ENCODE measurements around the gene MGAT5.
"Not testable (repeated sequence)": the region's sequence is repeated elsewhere in the genome, so short reads cannot be mapped to it uniquely, and the experiment has no call there.

The MGAT5 gene

GRCh38 chr2:134455426-134455825 lies 201.6 kb downstream of the MGAT5 start:
- no peak for DNase-seq

- DNase-seq, result no peak
Observed at GRCh38 chr2:134457353-134457752, 203.5 kb downstream of the MGAT5 start.

GRCh38 chr2:134457765-134458472 lies 204.0 kb downstream of the MGAT5 start:
- DNase-seq, result no peak

- no peak for DNase-seq
Observed at GRCh38 chr2:134458473-134458853, 204.6 kb downstream of the MGAT5 start.

GRCh38 chr2:134458950-134459349 lies 205.1 kb downstream of the MGAT5 start:
- no peak for DNase-seq

GRCh38 chr2:134459706-134460406 lies 206.0 kb downstream of the MGAT5 start:
- no peak for DNase-seq

GRCh38 chr2:134460583-134460998 lies 206.7 kb downstream of the MGAT5 start:
- DNase-seq, result peak; percentile 66 to 75

GRCh38 chr2:134461511-134461910 lies 207.6 kb downstream of the MGAT5 start:
- DNase-seq, result no peak

- no peak for DNase-seq
Observed at GRCh38 chr2:134462275-134462674, 208.4 kb downstream of the MGAT5 start.

GRCh38 chr2:134462791-134463698 lies 209.2 kb downstream of the MGAT5 start:
- no peak for DNase-seq

GRCh38 chr2:134463699-134464022 lies 209.8 kb downstream of the MGAT5 start:
- DNase-seq, result no peak

GRCh38 chr2:134465228-134466105 lies 211.6 kb downstream of the MGAT5 start:
- DNase-seq, result no peak

- DNase-seq, result no peak
Observed at GRCh38 chr2:134466141-134466540, 212.3 kb downstream of the MGAT5 start.

GRCh38 chr2:134468164-134468563 lies 214.3 kb downstream of the MGAT5 start:
- no peak for DNase-seq

- no peak for DNase-seq
Observed at GRCh38 chr2:134468776-134469175, 214.9 kb downstream of the MGAT5 start.

GRCh38 chr2:134469516-134470115 lies 215.7 kb downstream of the MGAT5 start:
- DNase-seq, result no peak

GRCh38 chr2:134470561-134471168 lies 216.8 kb downstream of the MGAT5 start:
- DNase-seq, result no peak

- DNase-seq, result not testable (repeated sequence)
Observed at GRCh38 chr2:134476982-134477381, 223.1 kb downstream of the MGAT5 start.

GRCh38 chr2:134479696-134480330 lies 225.9 kb downstream of the MGAT5 start:
- no peak for DNase-seq

GRCh38 chr2:134482131-134482723 lies 228.4 kb downstream of the MGAT5 start:
- DNase-seq, result no peak

Data from Kasumi-1 (cell line).